Medulla oblongata (tissue), 1 donor: ENCODE measurements around the gene CDX2.
"Not testable (repeated sequence)": the region's sequence is repeated elsewhere in the genome, so short reads cannot be mapped to it uniquely, and the experiment has no call there.

ENCODE experiments used
- DNase-seq: peaks from one replicate; pipeline ENCODE4 v3.0.0-alpha.2; 2015; ENCODE audit errors: extremely low spot score

CDX2 gene, protein sequence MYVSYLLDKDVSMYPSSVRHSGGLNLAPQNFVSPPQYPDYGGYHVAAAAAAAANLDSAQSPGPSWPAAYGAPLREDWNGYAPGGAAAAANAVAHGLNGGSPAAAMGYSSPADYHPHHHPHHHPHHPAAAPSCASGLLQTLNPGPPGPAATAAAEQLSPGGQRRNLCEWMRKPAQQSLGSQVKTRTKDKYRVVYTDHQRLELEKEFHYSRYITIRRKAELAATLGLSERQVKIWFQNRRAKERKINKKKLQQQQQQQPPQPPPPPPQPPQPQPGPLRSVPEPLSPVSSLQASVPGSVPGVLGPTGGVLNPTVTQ

DNA sequence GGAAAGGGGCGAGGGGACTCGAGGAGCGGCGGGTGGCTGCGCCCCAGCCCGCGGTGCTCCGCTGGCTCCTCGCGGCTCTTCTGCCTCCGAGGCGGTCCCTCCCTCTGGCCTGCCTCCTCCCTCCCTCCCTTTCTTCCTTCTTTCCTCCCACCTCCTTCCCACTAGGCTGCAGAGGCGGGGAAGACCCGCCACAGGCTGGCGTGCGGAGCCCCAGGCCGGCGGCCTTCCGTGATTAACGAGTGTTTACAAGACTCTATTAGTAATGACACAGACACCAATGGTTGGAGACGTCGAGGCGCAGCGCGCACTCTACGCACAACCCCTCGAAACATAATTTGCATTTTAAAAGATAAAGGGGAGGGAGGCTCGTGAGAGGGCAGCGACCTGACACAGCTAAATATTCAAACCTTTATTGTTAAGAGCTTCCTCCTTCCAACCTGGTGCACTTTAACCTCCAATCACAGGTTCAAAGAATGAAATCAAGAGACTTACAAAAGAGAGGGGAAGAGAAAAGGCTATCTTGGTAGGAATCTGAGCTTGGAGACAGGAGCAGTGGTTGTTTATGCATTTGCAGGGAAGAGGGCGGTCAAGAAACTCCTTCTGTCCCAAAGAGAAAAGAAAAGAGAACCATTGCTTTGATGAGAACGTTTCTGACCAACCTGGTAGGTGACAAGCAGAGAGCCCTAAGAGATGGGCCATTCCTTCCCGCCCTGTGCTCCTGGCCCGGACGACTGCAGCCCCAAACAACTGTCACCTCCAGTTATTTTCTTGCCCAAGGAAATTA lies at the start of gene CDX2:
CDX2 (minus strand) TSS at position 234 of the 784 bp plus-strand sequence. CDS start 309 bp downstream, outside the sequence.
- DNase-seq = no peak

DNA sequence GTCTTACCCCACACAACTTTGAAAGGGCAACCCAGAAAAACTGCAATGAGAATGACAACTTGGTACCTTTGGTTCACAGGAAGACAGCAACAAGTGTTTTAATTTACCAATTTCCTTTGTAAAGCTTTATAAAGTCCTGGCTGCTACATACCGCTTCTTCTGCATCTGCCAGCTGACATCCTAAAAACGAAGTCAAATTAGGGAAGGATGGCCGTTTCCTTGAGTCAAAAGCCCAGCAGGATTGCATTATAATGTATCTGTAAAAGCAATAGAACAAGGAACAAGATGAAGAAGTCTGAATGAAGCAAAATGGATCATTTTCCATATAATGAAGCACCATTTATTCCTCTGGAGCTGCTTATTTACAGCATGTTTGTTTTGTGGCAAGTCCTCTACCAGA lies 45.2 kb upstream of the CDX2 start:
- no peak for DNase-seq

DNA sequence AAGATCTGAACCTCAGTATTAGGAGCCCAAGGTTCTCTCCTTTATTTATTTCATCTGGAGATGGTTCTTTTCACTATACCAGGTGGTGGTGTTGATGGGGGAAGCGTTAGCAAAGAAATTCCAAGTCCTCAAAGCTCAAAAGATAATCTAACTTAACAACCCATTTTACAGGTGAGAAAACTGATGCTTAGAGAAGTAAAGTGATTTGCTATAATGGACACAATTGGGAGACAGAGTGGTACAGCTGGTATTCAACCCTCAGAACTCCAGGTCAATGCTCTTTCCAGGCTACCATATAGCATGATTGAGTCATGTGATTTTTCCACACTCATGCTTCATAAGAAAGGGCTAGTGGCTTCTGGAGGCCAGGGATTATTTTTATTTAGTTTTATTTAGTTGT lies 44.4 kb upstream of the CDX2 start:
- no peak for DNase-seq

DNA sequence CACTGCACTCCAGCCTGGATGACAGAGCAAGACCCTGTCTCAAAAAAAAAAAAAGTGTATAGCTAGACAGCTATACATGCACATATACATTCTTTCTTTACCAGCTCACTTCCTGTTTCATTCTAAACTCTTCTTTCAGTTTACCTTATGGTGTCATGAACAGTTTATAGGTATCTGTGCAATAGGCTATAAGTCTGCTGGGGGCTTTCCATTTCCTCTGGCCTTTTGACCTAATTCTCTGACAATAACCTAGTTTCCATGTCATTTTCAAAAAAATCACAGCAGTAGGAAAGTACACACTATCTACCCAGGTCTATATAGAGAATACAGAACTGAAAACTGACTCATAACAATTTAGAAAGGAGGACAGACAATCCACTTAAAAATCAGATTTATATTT lies 43.8 kb upstream of the CDX2 start:
- no peak for DNase-seq

DNA sequence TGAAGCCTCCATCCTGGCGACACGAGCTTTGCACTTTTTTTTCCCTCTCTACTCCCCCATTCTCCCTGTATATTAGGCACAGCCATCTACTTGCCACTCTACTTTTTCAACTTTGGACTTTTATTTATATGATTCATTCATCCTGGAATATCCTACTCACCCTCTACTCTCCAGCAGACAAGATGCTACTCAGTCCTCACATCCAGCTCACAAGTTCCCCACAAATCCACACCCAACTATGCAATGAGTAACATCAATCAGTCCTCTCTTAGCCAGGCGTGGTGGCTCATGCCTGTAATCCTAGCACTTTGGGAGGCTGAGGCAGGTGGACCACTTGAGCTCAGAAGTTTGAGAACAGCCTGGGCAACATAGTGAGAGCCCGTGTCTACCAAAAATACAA lies 43.3 kb upstream of the CDX2 start:
- no peak for DNase-seq

DNA sequence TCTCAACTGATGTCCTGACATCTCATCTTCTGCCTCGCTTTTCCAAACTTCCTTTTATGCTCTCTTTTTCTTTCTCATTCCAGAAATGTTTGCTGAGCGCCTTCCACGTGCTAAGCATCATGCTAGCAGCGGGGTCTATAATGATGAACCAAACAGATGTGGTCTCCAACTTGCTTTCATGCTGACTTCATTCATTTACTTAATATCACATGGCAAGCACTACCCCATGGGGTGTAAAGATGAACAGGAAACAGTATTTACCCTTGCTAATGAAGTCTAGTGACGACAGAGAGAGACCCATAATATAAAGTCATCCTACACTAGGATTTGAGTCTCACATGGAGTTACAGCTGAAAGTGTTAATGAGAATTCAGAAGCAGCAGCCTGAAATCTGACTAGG lies 40.9 kb upstream of the CDX2 start:
- DNase-seq = no peak

DNA sequence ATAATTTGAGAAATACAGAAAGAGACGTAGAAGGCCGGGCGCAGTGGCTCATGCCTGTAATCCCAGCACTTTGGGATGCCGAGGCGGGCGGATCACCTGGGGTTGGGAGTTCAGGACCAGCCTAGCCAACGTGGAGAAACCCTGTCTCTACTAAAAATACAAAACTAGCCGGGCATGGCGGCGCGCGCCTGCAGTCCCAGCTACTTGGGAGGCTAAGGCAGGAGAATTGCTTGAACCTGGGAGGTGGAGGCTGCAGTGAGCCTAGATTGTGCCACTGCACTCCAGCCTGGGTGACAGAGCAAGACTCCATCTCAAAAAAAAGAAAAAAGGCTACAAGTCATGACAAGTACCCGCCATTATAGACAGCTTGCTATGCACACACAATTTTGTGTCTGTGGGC lies 35.9 kb upstream of the CDX2 start:
- not testable (repeated sequence) for DNase-seq

DNA sequence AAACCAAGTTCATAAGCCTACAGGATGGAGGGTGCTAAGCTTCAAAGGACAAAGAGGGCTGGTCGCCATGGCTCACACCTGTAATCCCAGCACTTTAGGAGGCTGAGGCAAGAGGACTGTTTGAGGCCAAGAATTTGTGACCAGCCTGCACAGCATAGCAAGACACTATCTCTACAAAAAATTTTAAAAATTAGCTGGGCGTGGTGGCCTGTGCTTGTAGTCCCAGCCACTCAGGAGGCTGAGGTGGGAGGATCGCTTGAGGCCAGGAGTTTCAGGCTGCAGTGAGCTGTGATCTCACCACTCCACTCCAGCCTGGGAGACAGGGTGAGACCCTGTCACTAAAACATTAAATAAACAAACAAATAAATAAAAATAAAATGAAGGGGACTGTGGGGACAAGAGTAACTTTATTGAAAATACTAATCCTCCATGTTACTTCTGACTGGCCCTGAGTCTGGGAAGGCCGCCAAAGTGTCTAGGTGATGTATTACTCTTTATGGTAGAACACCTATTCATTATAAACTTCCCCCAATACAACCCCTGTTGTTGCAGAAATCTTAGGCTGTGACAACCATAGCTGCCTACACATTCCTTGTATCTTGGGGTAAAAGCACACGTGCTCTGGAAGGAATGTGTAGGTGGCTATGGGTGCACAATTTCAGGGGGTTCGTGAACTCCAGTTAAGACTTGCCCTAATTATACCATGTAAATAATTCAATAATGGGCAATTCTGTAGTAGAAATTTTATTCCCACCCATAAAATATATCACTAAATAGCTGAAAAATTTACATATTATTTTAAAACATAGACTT lies 34.0 kb upstream of the CDX2 start:
- DNase-seq = no peak

DNA sequence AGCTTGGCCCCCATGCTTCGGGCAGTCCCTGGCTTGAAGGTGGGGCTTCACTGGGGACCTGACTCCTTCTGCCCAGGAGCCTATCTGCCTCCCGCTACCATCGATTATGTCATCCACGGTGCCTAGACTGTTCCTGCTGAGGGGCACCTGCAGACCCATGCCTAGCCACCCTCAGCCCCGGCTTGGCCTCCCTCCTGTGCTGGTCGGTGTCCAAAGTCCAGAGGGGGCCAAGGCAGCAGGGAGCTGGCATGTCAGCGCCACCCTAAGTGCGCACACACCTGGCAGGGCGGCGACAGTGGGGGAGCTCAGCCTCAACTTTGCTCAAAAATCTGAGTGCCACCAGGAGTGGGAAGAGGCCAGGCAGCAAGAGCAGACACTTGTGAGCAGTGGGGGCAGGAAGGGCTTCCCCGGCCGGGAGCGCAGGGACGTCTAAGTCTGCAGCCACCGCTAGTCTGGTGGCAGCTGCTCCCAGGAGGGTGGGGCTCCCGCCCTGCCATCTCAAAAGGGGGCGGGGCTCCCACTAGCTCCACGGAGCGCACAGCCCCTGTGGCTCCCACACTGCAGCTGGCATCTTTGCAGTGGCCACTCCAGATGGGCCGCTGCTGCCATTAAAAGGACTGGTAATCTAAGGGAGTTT lies 32.8 kb upstream of the CDX2 start:
- DNase-seq = no peak

DNA sequence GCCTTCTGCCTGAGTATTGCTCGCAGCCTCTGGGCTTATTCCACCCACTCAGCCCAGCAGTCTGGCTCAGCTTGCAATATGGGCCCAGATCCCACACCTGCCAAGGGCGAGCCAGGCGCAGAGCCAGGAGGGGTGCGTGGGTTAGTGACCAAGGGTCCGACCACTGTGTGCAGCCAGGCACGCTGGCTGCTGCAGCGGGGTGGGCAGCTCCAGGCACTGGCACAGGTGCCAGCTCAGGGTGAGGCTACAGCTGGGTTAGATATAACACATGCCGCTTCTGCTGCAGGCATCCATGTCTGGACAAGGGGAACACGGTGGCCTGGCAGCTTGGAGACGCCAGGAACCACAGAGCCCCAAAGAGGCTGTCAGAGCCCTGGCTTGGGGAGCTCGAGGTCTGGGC lies 31.9 kb upstream of the CDX2 start:
- DNase-seq = no peak

DNA sequence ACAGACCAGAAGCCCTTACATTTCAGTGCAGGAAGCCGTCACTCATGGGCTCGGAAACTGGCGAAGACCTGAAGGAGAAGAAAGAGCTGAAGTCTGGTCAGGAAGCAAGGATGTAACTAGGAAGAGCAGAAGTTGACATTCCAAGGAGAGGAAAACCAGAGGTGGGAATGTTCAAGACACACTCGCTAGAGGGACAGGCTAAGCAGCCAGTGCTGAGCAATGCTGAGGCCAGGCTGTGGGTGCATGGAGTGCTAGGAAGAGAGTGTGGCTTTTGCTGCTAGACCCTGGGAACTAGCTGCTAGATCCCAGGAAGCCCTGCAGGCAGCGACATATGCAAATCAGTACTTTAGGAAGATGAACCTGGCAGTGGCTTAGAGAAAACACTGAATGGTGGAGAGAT lies 31.5 kb upstream of the CDX2 start:
- DNase-seq = no peak

DNA sequence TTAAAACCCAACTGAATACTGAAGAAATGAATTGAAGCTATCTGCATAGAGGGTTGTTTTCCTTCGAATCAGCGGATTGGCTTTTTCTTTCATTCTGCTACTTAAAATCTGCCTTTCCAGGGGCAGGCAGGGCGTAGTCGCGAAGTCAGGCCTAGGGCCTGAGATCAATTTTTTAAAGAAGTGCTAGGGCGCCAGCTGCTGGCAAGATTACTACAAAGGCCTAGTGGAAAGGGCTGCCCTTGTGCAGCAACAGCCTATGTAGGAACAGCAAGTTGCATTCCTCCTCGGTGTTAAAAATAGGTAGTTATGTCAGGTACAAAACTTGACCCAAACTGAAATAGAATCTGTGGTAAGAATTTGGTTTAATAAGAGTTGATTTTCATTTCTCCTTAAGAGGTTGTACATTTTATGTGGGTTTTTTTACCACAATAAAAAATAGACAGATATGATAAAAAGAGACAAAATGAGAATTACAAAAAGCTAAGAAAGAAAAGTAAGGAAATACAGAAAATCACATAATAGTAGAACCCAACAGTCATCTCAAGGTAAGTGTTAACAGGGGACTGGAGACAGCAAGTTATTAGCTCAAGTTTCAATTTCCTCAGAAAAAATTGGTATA lies 28.9 kb upstream of the CDX2 start:
- DNase-seq = peak; percentile 30

DNA sequence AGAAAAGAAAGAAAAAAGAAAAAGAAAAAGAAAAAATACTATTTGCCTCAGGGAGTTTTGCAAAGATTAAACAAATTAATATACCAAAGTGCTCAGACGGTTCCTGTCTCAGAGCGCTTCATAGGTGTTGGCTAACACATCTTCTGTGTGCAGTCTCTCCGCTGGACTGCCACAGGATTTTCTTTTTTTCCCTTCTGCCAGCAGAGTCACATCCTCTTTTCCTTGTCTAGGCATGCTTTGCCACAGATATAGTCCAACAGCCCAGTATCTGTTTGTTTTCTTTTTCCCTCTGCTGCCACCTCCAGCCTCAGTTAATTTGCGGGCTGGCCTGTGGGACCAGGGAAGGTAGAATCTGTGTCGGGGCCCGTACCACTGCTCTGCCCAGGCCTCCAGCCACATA lies 22.8 kb upstream of the CDX2 start:
- DNase-seq = no peak

DNA sequence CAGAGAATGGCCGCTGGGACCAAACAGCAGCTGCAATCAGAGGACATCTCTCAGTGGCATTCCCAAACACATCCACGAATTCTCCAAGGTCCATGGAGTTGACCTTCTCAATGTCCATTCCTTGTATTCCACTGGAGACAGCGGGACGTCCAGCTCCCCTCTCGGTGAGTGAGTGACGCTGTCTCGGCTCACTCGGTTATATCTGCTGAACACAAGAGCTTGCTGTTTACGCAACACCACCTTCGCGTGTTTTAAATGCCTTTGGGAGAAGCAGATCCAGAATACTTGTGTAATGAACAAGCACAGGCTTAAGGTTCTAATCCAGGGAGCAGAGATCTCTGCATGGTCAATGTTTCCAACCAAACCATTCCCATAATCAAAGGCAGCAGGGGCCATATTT lies 19.4 kb upstream of the CDX2 start, which contains the start of gene URAD:
URAD (minus strand) TSS at position 174 of the 400 bp plus-strand sequence; CDS start at position 118, 56 bp downstream.
- DNase-seq = no peak

DNA sequence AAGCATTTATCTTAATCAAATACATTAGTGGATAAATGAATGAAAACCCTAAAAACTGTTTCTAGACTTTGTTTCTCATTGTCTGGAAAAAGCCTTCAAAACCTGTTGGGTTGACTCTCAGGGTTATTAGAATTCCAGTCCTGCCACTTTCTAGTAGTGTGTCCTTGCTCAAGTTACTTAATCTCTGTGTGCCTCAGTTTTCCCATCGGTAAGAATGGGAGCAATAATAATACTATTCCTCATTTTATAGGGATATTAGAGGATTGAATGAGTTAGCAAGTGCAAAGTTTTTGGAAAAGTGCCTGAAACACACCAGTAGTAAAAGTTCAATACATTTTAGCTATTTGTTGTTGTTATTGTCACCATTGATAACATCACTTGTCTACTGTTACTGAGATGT lies 16.5 kb upstream of the CDX2 start:
- no peak for DNase-seq

DNA sequence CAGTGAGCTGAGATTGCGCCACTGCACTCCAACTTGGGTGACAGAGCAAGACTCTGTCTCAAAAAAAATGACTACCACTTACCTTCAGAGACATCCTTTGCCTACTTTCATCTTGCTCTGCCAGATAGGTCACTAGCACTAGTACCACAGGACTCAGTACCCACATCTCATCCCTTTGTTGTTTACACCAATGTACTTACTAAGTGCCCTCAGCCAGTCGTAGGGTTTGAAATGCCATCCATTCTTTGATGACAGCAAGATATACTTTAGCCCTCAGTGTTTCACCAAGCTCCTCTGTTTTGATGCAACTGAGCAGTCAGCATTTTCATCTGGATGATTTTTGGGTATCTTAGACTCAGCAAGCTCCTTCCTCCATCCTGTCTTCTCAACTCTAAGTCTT lies 13.2 kb upstream of the CDX2 start:
- DNase-seq = no peak

DNA sequence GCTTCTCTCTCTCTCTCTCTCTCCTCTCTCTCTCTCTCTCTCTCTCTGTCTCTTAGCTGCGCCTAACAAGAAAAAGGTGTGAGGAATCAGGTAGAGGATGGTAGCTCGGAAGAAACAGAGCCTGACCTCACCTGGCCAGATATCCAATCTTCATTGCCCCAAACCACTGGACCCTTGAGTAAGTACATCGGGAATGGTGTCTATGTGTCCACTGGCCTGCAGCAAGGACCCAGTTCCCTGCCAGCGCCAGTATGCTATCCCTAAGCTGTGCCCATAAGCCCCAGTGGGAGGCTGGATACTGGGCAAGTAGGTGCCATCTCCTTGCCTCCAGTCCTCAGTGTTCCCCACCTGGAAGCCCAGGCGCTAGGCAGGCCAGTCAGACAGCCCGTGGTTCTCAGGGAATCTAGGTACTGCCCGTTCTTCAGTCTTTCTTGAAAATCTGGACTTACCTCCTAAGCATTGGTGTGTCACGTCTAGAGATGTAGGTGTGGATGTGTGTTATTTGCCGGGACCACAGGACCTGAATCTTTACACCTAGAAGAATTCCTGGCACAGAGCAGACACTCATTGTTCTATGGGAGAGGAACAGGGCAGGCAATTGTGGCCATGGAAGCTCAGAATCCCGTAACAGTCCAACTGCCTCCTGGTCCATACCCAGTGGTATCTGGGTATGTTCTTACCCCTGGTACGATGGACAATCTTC lies 12.0 kb upstream of the CDX2 start:
- DNase-seq = no peak

DNA sequence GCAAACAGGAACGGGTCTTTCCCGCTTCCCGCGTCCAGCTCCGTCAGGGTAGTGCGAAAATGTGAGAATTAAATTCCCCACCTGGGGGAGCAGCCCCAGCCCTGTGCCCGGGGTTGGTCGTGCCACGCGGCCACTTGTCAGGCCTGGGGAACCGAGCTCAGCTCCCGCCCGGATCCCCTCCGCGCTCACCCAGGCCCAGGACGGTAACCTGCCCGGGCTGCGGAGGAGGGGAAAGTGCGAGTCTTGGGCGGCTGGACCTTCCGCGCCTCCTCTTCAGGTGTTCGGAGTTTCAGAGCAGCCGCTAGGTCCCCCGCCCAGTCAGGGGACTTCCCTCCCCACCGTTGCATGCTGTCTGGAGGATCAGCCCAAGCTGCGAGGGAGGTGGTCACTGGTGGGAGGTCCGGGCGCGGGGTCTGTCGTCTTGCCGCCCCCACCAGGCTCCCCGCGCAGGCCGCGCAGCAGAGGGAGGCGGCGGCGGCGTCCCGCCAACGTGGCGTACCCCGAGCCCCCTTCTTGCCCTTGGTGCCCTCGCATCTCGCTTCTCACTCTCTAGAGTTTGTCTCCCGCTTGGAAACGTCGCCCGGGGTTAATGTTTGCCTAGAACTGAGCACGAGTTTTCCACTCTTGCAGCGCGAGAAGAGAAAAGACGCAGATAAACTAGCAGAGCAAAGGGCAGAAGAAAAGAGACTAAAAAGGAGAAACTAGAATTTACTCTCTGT lies 11.3 kb upstream of the CDX2 start:
- no peak for DNase-seq

DNA sequence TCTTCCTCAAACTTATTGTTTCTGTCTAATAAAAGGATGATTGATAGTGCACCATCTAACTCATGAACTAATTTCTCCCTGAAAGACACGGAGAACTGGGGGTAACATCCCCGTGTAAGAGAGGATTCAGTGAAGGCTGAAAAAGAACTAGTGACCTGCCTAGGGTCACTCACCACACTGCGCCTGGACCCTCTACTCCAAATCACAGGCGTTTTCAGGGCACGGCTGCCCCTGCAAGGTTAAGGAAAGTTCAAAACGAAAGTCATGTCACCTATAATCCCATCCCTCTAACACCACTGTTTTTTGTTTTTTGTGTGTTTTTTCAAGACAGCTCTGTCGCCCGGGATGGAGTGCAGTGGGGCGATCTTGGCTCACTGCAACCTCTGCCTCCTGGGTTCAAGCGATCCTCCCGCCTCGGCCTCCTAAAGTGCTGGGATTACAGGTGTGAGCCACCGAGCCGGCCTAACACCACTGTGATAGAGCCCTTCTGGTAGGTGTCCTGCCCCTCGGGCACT lies 10.7 kb upstream of the CDX2 start:
- DNase-seq = no peak
